Middle frontal gyrus (tissue), 1 donor: ENCODE measurements around the gene CLDN18.

ENCODE experiments used
- DNase-seq: peaks from one replicate; pipeline ENCODE4 v3.0.0-alpha.2; 2015; ENCODE audit warnings: low spot score; ENCODE audit errors: extremely low spot score

Gene CLDN18

DNA sequence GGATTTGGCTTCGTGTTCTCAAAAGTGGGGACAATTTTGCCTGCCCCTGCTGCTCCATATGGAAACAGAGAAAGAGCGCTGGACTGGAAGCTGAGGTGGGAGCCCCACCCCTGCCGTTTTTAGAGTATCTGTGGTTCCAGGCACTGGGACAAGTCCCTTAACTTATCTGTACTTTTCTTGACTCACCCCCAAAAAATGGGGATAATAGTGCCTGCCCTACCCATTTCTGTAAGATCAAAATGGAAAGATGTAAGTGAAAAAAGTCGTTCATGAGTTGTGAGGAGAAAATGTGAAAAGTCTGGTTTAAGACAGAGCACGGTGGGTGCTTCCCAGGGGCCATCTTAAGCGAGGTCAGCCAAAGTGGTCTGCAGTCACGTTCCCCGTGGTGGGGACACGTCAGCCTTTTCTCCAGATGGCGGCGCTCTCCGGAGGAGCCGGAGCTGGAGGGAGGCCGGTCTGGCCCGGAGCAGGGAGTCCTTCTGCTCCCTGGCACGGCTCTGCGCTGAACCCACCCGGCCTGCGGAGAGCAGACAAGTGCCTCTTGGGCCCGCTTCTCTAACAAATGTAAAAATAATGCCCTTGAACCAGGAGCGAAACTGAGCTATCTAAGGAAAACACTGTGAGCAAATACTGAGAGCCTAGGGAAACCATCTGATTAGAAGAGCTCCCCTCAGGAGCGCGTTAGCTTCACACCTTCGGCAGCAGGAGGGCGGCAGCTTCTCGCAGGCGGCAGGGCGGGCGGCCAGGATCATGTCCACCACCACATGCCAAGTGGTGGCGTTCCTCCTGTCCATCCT lies at the start of gene CLDN18:
CLDN18 (plus strand) TSS at position 690 of the 797 bp plus-strand sequence; CDS start at position 751, 61 bp downstream.
- no peak for DNase-seq

- DNase-seq, result no peak
These were observed 47.7 kb upstream of the CLDN18 start for GRCh38 chr3:137962251-137962650.

- DNase-seq, result no peak
These were observed 46.5 kb upstream of the CLDN18 start for GRCh38 chr3:137963463-137963862.

GRCh38 chr3:137970914-137971831 lies 38.8 kb upstream of the CLDN18 start:
- peak; percentile 58 for DNase-seq

GRCh38 chr3:137972396-137972795 lies 37.6 kb upstream of the CLDN18 start:
- DNase-seq, result no peak

DNA sequence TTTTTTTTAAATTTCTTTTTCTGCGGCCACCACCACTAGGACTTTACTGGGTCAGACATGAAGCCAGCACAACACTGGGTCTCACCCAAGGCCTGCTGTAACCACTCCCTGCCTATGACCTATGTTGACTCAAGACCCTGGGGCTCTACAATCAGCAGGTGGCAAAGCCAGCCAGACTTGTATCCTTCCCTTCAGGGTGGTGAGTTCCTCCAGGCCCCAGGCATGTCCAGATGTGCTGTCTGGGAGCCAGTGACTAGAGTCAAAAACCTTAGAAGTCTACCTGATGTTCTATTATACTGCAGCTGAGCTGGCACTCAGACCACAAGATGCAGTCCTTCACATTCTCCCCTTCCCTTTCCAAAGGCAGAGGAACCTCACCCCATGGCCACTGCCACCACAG lies 31.6 kb upstream of the CLDN18 start:
- DNase-seq, result no peak

GRCh38 chr3:137987723-137988122 lies 22.2 kb upstream of the CLDN18 start:
- DNase-seq, result no peak

DNA sequence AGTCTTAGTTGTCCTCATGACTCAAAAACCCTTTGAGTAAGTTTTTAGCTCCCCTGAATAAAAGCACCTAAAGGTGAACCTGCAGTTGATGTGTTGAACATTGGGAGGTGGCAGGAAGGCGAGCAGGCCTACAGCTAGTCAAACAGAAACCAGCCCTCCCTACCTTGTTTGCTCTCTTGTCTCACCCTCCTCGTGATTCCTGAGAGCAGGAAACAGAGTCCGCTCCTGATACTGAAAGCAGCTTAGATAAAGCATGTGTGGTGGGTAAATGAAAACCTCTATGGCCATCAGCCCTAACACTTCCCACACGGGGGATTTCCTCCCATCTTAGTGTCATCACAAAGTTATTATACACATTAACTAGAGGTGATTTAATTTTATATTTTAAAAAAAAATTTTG lies 21.8 kb upstream of the CLDN18 start:
- DNase-seq, result no peak

- no peak for DNase-seq
These were observed 21.0 kb upstream of the CLDN18 start for GRCh38 chr3:137988982-137989381.

DNA sequence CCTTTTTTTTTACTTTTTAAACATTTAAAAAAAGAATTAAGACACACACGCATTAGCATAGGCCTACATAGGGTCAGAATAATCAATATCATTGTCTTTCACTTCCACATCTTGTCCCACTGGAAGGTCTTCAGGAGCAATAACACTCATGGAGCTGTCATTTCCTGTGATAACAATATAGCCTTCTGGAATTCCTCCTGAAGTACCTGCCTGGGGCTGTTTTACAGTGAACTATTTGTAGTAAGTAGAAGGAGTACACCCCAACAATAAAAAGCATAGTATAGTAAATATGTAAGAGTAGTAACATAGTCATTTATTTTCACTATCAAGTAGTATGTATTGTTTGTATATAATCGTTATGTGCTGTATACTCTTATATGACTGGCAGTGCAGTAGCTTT lies 19.5 kb upstream of the CLDN18 start:
- no peak for DNase-seq

- DNase-seq, result no peak
These were observed 17.4 kb upstream of the CLDN18 start for GRCh38 chr3:137992592-137992991.

DNA sequence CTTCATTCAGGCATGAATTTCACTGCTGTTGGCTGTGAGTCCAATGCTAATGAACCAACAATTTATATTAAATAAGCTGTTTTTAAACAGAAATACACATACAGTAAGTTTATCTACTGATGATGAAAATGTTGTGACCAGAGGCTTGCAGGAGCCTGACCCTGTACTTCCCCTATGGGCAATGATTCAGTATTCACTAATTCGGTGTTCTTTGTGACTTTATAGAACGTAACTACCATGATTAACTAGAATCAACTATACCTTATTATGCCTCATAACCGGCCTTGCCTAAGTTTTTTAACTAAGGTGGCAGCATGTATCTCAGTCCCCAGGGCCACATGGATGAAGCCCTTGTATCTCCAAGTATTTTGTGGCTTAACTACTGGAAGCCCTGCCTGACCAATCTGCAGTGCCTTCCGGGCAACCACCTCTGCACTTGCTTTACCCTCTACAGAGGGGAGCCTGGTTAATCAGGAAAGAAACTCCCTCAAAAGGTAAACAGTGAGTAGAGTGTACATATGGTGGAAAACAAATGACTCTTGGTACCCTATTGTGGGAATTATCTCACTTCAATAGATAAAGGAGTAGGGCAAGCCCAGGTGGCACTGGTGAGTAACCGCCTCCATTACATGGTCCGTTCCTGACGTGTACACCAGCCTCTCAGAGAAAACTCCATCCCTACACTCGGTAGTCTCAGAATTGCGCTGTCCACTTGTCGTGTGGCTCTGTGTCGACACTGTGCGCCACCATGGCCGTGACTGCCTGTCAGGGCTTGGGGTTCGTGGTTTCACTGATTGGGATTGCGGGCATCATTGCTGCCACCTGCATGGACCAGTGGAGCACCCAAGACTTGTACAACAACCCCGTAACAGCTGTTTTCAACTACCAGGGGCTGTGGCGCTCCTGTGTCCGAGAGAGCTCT lies 11.6 kb upstream of the CLDN18 start:
- DNase-seq, result no peak

DNA sequence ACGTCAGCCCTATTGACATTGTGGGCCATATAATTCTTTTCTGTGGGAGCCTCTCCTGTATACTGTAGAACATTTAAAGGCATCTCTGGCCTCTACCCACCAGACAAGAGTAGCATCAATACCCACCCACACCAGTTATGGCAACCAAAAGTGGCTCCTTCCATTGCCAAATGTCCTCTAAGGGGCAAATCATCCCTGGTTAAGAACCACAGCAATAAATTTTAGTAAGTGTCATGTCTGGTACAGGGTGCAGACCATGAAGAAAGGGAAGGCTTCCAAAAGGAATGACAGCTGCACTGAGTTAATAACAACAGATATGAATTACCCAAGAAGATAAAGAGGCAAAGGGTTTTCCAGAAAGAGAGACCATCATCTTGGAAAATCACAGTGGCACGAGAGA lies 6.9 kb upstream of the CLDN18 start:
- no peak for DNase-seq

DNA sequence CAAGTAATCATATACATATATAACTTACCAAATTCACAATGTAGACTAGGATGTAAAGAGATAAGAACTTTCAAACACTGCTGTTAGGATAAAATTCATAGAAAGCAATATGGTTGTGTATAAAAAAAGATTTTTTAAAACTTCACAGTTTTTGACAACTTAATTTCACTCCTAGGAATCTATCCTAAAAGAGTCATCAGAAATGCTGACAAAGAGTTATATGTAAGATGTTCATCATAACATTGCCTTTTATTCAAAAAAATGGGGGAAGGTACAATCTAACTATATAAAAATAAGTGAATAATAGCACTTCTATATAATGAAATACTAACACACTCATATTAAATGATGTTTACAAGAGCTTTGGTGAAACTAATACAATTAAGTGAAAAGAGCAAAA lies 4.3 kb upstream of the CLDN18 start:
- DNase-seq, result no peak

DNA sequence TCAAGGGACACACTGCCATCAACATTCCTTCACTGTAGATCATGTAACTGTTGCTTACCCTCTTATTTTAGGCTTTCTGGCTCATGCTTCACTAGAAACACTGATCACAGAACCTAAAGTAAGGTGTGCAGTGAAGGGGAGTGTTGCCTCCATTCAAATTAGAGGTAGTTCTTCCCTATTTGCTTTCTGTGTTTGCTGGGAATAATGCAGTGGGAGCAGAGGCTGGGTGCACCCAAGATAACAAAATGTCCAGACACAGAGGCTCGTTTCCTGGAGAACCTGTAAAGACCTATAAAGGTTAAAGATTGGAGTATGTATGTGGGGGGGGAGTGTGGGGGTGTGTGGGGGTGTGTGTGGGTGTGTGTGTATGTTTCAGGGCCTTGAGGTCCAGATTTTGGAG lies 2.1 kb upstream of the CLDN18 start:
- no peak for DNase-seq

DNA sequence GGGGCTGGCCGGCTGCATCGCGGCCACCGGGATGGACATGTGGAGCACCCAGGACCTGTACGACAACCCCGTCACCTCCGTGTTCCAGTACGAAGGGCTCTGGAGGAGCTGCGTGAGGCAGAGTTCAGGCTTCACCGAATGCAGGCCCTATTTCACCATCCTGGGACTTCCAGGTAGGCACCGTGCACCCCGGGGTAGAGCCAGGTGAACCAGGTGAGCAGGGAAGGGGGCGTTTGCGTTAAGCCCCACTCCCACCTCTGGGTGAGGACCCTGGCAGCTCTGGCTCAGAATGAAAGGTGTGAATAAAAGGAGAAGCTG lies 267 bp downstream of the CLDN18 start:
- DNase-seq, result no peak

- no peak for DNase-seq
These were observed 1.8 kb downstream of the CLDN18 start for GRCh38 chr3:138011722-138012121.

DNA sequence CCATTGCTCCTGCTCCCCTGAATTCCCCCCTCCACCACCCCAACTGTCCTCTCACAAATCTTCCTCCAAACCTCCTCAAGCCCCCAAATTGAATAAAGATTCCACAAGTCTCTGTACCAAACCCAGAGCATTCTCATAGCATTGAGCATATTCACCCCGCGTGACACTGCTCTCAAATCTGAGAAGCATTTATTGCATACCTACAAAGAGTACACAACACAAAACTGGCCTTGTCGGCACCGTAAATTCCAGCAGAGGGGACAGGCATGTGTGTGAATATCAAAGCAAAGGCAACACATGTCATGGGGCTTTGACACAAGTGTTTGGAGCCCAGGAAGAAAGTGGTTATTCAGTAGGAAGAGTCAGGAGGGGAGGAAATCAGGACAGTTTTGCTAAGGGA lies 2.6 kb downstream of the CLDN18 start:
- no peak for DNase-seq

- DNase-seq, result no peak
These were observed 6.1 kb downstream of the CLDN18 start for GRCh38 chr3:138016065-138016464.

DNA sequence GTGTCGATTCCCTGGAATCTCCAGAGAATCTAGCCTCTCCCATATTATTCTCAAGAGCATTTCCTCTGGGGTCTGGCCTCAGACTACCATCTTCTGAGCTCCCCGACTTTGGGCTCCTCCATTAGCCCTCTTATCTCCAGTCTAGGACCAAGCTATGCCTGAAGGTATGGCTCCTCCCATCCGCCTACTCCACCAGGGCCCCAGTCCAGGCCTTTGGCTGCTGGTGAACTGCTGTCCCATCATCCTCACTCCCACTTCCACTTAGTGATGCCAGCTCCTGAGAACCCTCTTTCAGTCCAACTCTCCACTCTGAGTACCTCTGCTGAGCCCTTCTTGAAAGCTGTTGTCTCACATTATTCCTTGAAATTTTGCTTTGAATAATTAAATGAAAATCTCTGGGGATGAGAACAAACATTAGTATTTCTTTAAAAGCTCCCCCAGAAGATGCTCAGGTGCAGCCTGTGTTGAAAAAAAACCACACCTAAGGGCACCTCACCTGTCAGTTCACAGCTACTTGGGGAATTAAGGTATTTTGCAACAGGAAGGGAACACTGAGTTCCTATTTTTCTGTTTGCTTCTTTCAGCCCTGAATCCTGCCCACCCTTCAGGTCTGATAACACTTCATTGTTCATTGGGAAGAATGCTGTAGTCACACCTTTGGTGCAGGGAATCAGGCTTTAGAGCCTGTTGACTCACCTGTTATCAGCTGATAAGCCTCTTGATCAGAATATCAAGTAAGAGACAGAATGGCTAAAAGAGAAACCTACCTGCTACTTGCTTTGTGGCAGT lies 9.5 kb downstream of the CLDN18 start:
- DNase-seq, result no peak

DNA sequence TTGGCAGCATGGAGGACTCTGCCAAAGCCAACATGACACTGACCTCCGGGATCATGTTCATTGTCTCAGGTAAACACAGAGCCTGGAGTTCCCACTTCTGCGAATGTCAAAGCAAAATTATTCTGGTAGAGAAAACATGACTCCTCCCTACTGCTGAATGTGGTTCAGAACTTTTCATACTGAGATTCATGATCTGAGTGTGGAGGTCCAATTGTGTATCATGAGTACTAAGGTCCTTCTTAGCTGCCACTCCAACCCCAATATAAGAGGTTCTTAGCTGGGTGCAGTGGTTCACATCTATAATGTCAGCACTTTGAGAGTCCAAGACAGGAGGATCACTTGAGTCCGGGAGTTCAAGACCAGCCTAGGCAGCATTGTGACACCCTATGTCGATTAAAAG lies 13.8 kb downstream of the CLDN18 start:
- no peak for DNase-seq
